ENCODE results near the gene GK. TPM values are rescaled to one million over a fixed set of nuclear protein-coding genes. Genes with fewer than 3 reads are reported as not detected.

Gene GK
- total and polyA plus RNA-seq, 2 of the 8 experiments (the other 6 are each of a cell fraction or from before 2014, with no cell fraction given) = 2.9 to 11.2 TPM

GRCh38 chrX:30715976-30716375, 62.8 kb downstream of the GK start:
- no peak overlapping the region for H3K4me2 ChIP-seq (ENCODE audit: insufficient read depth in 1 of 2, low read depth in 2 of 2, low read length in 2 of 2)
- H3K23me2 ChIP-seq (ENCODE audit: low read depth, low read length) = no peaks in the 10 kb centered on the region
- no peaks in the 10 kb centered on the region for H4K20me1 ChIP-seq (replicated peaks in 1 of 2; ENCODE audit: control insufficient read depth in 1 of 2, insufficient read depth in 2 of 2, low read length in 2 of 2)
- no peaks in the 10 kb centered on the region for H3K4me1 ChIP-seq (replicated peaks in 1 of 4; ENCODE audit: control insufficient read depth in 3 of 4, insufficient read depth in 4 of 4, low read length in 3 of 4)
- H3K27ac ChIP-seq (ENCODE audit: low read depth, low read length) = no peak overlapping the region
- no peak overlapping the region for H2BK12ac ChIP-seq (ENCODE audit: low read depth, low read length)
- no peak for TF ChIP-seq NRF1 (IDR thresholded peaks at IDR 0.05; ENCODE audit: low read depth, low read length)
- no peak for TF ChIP-seq ASH2L (IDR thresholded peaks at IDR 0.05; ENCODE audit: low read length)
- no peak for TF ChIP-seq BACH1 (IDR thresholded peaks at IDR 0.05; ENCODE audit: low read length)
- TF ChIP-seq HDAC6 (IDR thresholded peaks at IDR 0.05; ENCODE audit: low read depth, low read length) = no peak
- no peak for TF ChIP-seq YY1 (IDR thresholded peaks at IDR 0.05; ENCODE audit: low read depth, low read length)
- no peak for TF ChIP-seq EP300 (IDR thresholded peaks at IDR 0.05; ENCODE audit: borderline replicate concordance in 1 of 2, low read depth in 2 of 2, low read length in 2 of 2)
- no peak for TF ChIP-seq SIRT6 (IDR thresholded peaks at IDR 0.05; ENCODE audit: low read length)
- no peak for TF ChIP-seq PHF8 (conservative IDR thresholded peaks at IDR 0.05; ENCODE audit: low read depth, low read length)
- no peak for TF ChIP-seq SIX5 (IDR thresholded peaks at IDR 0.05; ENCODE audit: low read depth, low read length)
- no peak overlapping the region for H2BK5ac ChIP-seq (ENCODE audit: low read depth, low read length)
- H2AFZ ChIP-seq (ENCODE audit: low read length) = no peak overlapping the region
- H2BK120ac ChIP-seq (replicated peaks; ENCODE audit: low read depth, low read length) = no peak overlapping the region
- no peak overlapping the region for H3K23ac ChIP-seq (ENCODE audit: insufficient read length)
- H3K9ac ChIP-seq (replicated peaks in 1 of 4; ENCODE audit: extremely low read depth in 1 of 4, low read depth in 3 of 4, low read length in 3 of 4) = no peak overlapping the region
- H3K56ac ChIP-seq (replicated peaks; ENCODE audit: insufficient read length, low read depth, low read length) = no peak overlapping the region
- no peak overlapping the region for H3K18ac ChIP-seq (ENCODE audit: extremely low read depth, low read length)
- H2AK5ac ChIP-seq (ENCODE audit: low read depth, low read length) = no peak overlapping the region
- no peaks in the 10 kb centered on the region for H3K36me3 ChIP-seq (ENCODE audit: control insufficient read depth in 2 of 4, insufficient read depth in 4 of 4, low read length in 3 of 4)
- no peak overlapping the region for H3K14ac ChIP-seq (ENCODE audit: insufficient read length)
- 73% methylated on average over 2 of the region's 2 CpGs; no CpG with 5 or more reads in 1 of the 2 experiments for WGBS, 2 experiments (ENCODE audit: extremely low coverage in 1 of 2, insufficient coverage in 1 of 2, insufficient read length in 1 of 2, insufficient replicate concordance in 2 of 2, low coverage in 1 of 2, low lambda C conversion rate in 2 of 2, missing lambda C conversion rate in 1 of 2)
- no peak overlapping the region for H2BK20ac ChIP-seq (ENCODE audit: low read length)
- no peak overlapping the region for H4K91ac ChIP-seq (replicated peaks; ENCODE audit: insufficient read length, low read length)
- H2BK15ac ChIP-seq (ENCODE audit: low read length) = no peak overlapping the region
- H4K5ac ChIP-seq (ENCODE audit: insufficient read length, low read depth, low read length) = no peak overlapping the region
- H3K4me3 ChIP-seq (ENCODE audit: extremely low read depth in 1 of 4, insufficient read depth in 2 of 4, low read depth in 3 of 4, low read length in 4 of 4) = no peak overlapping the region
- ChIA-PET POLR2A (ENCODE audit: partially characterized antibody) (no interaction called here), CTCF (ENCODE audit: partially characterized antibody) (interaction anchor here (0.7 kb wide), 1 partner anchor 152 kb away, joined by 3 read pairs; no protein-coding TSS in a partner anchor)
- H3K27me3 ChIP-seq (replicated peaks in 1 of 4; ENCODE audit: control insufficient read depth in 3 of 4, extremely low read depth in 1 of 4, insufficient read depth in 3 of 4, low read length in 3 of 4) = no peaks in the 10 kb centered on the region
- no peaks in the 10 kb centered on the region for H3K79me2 ChIP-seq (ENCODE audit: control insufficient read depth in 1 of 2, insufficient read depth in 2 of 2, low read length in 2 of 2)
- no peak overlapping the region for H4K8ac ChIP-seq (ENCODE audit: extremely low read depth, insufficient read depth, low read length)
- DNase-seq (ENCODE audit: low read depth in 1 of 2, low spot score in 2 of 2) (no peak), FAIRE-seq (no peak)
- H3K9me3 ChIP-seq (ENCODE audit: insufficient read depth in 2 of 2, low read depth in 1 of 2, low read length in 1 of 2) = no peaks in the 10 kb centered on the region
- no peaks in the 10 kb centered on the region for H3K79me1 ChIP-seq (ENCODE audit: low read depth, low read length)
- no peak overlapping the region for H3K4ac ChIP-seq (replicated peaks; ENCODE audit: insufficient read length, low read depth, low read length)

Data from H1 (cell line).